SK-N-SH treated with all-trans-retinoic acid at 6 μM for 48 hours (cell line): ENCODE results near the gene ERP27.

Experiments
- ATAC-seq: fragments of 200-7000 bp; cut with Tn5 transposase; 3 replicates; pipeline ENCODE4 v1.9.1; 2020; ENCODE audit warnings: mild to moderate bottlenecking, moderate library complexity
- CREB5 ChIP-seq: fragments of 250-450 bp; sonication (Bioruptor Pico); IDR thresholded peaks from 2 replicates; pipeline ENCODE4 v1.5.1; 2020; ENCODE audit warnings: low read depth, mild to moderate bottlenecking, moderate library complexity
- CSDC2 ChIP-seq: fragments of 250-450 bp; sonication (Bioruptor Pico); IDR thresholded peaks from 2 replicates; pipeline ENCODE4 v1.5.0; 2020; ENCODE audit warnings: mild to moderate bottlenecking, moderate library complexity
- CSRNP3 ChIP-seq: fragments of 250-450 bp; sonication (Bioruptor Pico); IDR thresholded peaks from 2 replicates; pipeline ENCODE4 v1.5.1; 2021; ENCODE audit warnings: mild to moderate bottlenecking, moderate library complexity
- ESRRG ChIP-seq: fragments of 250-450 bp; sonication (Bioruptor Pico); IDR thresholded peaks from 2 replicates; pipeline ENCODE4 v1.6.1; 2021; ENCODE audit warnings: mild to moderate bottlenecking
- GLIS3 ChIP-seq: fragments of 250-450 bp; sonication (Bioruptor Pico); IDR thresholded peaks from 2 replicates; pipeline ENCODE4 v1.5.0; 2020; ENCODE audit warnings: mild to moderate bottlenecking, moderate library complexity
- ISL1 ChIP-seq: fragments of 250-450 bp; sonication (Bioruptor Pico); IDR thresholded peaks from 2 replicates; pipeline ENCODE4 v2.1.2; 2022; ENCODE audit warnings: mild to moderate bottlenecking, moderate library complexity
- PATZ1 ChIP-seq: fragments of 250-450 bp; sonication (Bioruptor Pico); IDR thresholded peaks from 2 replicates; pipeline ENCODE4 v1.8.0; 2020; ENCODE audit warnings: mild to moderate bottlenecking, moderate library complexity, borderline replicate concordance
- POU6F1 ChIP-seq: fragments of 250-450 bp; sonication (Bioruptor Pico); IDR thresholded peaks from 2 replicates; pipeline ENCODE4 v1.8.0; 2021; ENCODE audit warnings: low read depth, mild to moderate bottlenecking, moderate library complexity, borderline replicate concordance
- PPARA ChIP-seq: fragments of 250-450 bp; sonication (Bioruptor Pico); IDR thresholded peaks from 2 replicates; pipeline ENCODE4 v1.5.0; 2020; ENCODE audit warnings: mild to moderate bottlenecking, borderline replicate concordance
- RARB ChIP-seq: fragments of 250-450 bp; sonication (Bioruptor Pico); IDR thresholded peaks from 2 replicates; pipeline ENCODE4 v1.8.0; 2021; ENCODE audit warnings: mild to moderate bottlenecking, moderate library complexity
- SNAI2 ChIP-seq: fragments of 250-450 bp; sonication (Bioruptor Pico); IDR thresholded peaks from 2 replicates; pipeline ENCODE4 v1.5.0; 2020; ENCODE audit warnings: mild to moderate bottlenecking, moderate library complexity
- TCF4 ChIP-seq: fragments of 250-450 bp; sonication (Bioruptor Pico); IDR thresholded peaks from 2 replicates; pipeline ENCODE4 v1.8.0; 2021; ENCODE audit warnings: mild to moderate bottlenecking, moderate library complexity, borderline replicate concordance
- TOX ChIP-seq: fragments of 250-450 bp; sonication (Bioruptor Pico); IDR thresholded peaks from 2 replicates; pipeline ENCODE4 v1.8.0; 2021; ENCODE audit warnings: mild to moderate bottlenecking, moderate library complexity, borderline replicate concordance
- TSHZ2 ChIP-seq: fragments of 250-450 bp; sonication (Bioruptor Pico); IDR thresholded peaks from 2 replicates; pipeline ENCODE4 v1.5.0; 2020; ENCODE audit warnings: mild to moderate bottlenecking, moderate library complexity
- ZC3H10 ChIP-seq: fragments of 250-450 bp; sonication (Bioruptor Pico); IDR thresholded peaks from 2 replicates; pipeline ENCODE4 v1.5.1; 2021; ENCODE audit warnings: mild to moderate bottlenecking, moderate library complexity
- ZFP3 ChIP-seq: fragments of 250-450 bp; sonication (Bioruptor Pico); IDR thresholded peaks from 2 replicates; pipeline ENCODE4 v1.5.0; 2020; ENCODE audit warnings: mild to moderate bottlenecking, moderate library complexity
- ZFP30 ChIP-seq: fragments of 450-650 bp; formaldehyde crosslinking; IDR thresholded peaks from 2 replicates; pipeline ENCODE4 v1.5.0; 2022; ENCODE audit warnings: mild to moderate bottlenecking, moderate library complexity
- ZNF565 ChIP-seq: fragments of 450-650 bp; formaldehyde crosslinking; conservative IDR thresholded peaks from 2 replicates; pipeline ENCODE4 v1.5.0; 2020; ENCODE audit warnings: low read depth, mild to moderate bottlenecking, moderate library complexity
- ZNF70 ChIP-seq: fragments of 450-650 bp; formaldehyde crosslinking; IDR thresholded peaks from 2 replicates; pipeline ENCODE4 v1.5.0; 2020; ENCODE audit warnings: mild to moderate bottlenecking, moderate library complexity
- ZNF8 ChIP-seq: fragments of 450-650 bp; formaldehyde crosslinking; IDR thresholded peaks from 2 replicates; pipeline ENCODE4 v1.5.0; 2020; ENCODE audit warnings: mild to moderate bottlenecking, moderate library complexity

Gene ERP27

GRCh38 chr12:14905269-14906004, 32.9 kb downstream of the ERP27 start:
- ATAC-seq: peak; percentile 39; the same call in 2 of the 3 replicates
- TF ChIP-seq ZFP30 (CRISPR knock-in tag) (no peak), ISL1 (CRISPR knock-in tag) (no peak)

GRCh38 chr12:14904854-14905253, 33.5 kb downstream of the ERP27 start:
- no peak for ATAC-seq
- TF ChIP-seq CREB5 (CRISPR knock-in tag) (no peak), TCF4 (CRISPR knock-in tag) (no peak)
- TF ChIP-seq, all 23 proteins: peak for 0

- TF ChIP-seq CSRNP3 (CRISPR knock-in tag) (no peak), ZNF565 (CRISPR knock-in tag) (no peak), ISL1 (CRISPR knock-in tag) (no peak), PATZ1 (no peak), CSDC2 (no peak)
- ATAC-seq: no peak
Measured at GRCh38 chr12:14903386-14904098, 34.8 kb downstream of the ERP27 start.

GRCh38 chr12:14902465-14902864, 35.9 kb downstream of the ERP27 start:
- ATAC-seq: peak; percentile 83
- TF ChIP-seq ZNF565 (CRISPR knock-in tag) (no peak), PATZ1 (no peak), ESRRG (CRISPR knock-in tag) (no peak), TOX (CRISPR knock-in tag) (no peak), CSRNP3 (CRISPR knock-in tag) (no peak), ZNF8 (CRISPR knock-in tag) (no peak), TSHZ2 (CRISPR knock-in tag) (no peak), ZFP3 (no peak), PPARA (CRISPR knock-in tag) (no peak), POU6F1 (no peak), ISL1 (CRISPR knock-in tag) (no peak), RARB (CRISPR knock-in tag) (no peak), GLIS3 (CRISPR knock-in tag) (no peak), TCF4 (CRISPR knock-in tag) (no peak), ZNF70 (CRISPR knock-in tag) (no peak), ZC3H10 (no peak), SNAI2 (CRISPR knock-in tag) (no peak)
